HG03159 (cell line): Measurements from ENCODE around the gene OR4C13.
"Not testable (repeated sequence)": the region's sequence is repeated elsewhere in the genome, so short reads cannot be mapped to it uniquely, and the experiment has no call there.

Experiments
- ATAC-seq: cut with Tn5 transposase; IDR thresholded peaks from one replicate; pipeline ENCODE4 v1.9.1; 2021; ENCODE audit warnings: mild to moderate bottlenecking, moderate library complexity; ENCODE audit not compliant: unreplicated experiment

The OR4C13 gene

DNA sequence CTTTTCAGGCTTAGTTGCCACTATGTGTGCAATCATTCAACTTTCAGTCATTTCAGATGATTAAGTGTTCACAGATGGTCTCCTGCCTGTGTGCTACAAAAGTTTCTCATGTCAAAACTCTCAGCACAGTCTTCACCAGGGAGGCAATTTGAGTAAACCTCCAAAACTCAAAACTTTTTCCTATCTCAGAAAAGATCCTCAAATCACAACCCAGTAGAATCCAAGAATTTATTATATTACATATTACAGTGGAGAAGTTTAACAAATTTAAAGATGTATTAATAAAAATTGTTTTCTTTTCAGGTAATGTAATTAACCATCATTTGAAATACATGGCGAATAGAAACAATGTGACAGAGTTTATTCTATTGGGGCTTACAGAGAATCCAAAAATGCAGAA, at the start of gene OR4C13:
OR4C13 (plus strand) TSS at position 301 of the 400 bp plus-strand sequence; CDS start at position 333, 32 bp downstream.
- no peak for ATAC-seq

DNA sequence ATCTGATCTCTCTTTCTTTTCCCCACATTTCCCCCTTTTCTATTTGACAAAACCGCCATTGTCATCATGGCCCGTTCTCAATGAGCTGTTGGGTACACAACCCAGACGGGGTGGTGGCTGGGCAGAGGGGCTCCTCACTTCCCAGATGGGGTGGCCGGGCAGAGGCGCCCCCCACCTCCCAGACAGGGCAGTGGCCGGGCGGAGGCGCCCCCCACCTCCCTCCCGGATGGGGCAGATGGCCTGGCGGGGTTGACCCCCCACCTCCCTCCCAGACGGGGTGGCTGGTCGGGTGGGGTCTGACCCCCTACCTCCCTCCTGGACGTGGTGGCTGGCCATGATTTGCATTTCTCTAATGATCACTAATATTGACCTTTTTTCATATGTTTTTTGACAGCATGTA, 40.7 kb upstream of the OR4C13 start:
- not testable (repeated sequence) for ATAC-seq

DNA sequence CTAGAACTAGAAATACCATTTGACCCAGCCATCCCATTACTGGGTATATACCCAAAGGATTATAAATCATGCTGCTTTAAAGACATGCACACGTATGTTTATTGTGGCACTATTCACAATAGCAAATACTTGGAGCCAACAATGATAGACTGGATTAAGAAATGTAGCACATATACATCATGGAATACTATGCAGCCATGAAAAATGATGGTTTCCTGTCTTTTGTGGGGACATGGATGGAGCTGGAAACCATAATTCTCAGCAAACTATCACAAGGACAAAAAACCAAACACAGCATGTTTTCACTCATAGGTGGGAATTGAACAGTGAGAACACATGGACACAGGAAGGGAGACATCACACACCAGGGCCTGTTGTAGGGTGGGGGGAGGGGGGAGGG, 3.5 kb upstream of the OR4C13 start:
- ATAC-seq, result not testable (repeated sequence)

DNA sequence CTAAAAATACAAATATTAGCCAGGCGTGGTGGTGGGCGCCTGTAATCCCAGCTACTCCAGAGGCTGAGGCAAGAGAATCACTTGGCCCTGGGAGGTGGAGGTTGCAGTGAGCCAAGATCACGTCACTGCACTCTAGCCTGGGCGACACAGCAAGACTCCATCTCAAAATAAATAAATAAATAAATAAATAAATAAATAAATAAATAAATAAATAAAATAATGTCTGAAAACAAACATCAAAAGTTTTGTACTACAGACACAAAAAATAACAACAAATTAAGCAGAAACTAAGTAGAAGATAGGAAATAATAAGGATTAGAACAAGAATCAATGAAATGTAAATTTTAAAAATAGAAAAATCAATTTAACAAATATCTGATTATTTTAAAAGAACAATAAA, 21.2 kb downstream of the OR4C13 start:
- ATAC-seq, result not testable (repeated sequence)

GRCh38 chr11:49982435-49982834, 30.2 kb downstream of the OR4C13 start, which contains the start of gene OR4C12:
OR4C12 (minus strand) TSS chr11:49982535; CDS start chr11:49982501, 34 bp downstream.
- ATAC-seq, result not testable (repeated sequence)

- ATAC-seq, result no peak
Measured at GRCh38 chr11:49995565-49995964, 43.4 kb downstream of the OR4C13 start.
